Endothelial cell (in vitro differentiated cells): Measurements from ENCODE around the gene DHDDS. TPM values are rescaled to one million over a fixed set of nuclear protein-coding genes. Genes with fewer than 3 reads are reported as not detected.
A peak's percentile ranks its signal among the peaks of the same experiment; 100 is the strongest.

Experiments
- DNase-seq: peaks from one replicate; pipeline ENCODE4 v3.0.0; 2021; ENCODE audit warnings: low spot score
- H3K27ac Mint-ChIP-seq: one replicate; pipeline ENCODE4 v1.8.0; 2021; ENCODE audit warnings: mixed read lengths, inconsistent platforms; ENCODE audit not compliant: unreplicated experiment
- H3K27me3 Mint-ChIP-seq: one replicate; pipeline ENCODE4 v1.8.0; 2021; ENCODE audit warnings: mild to moderate bottlenecking, moderate library complexity, mixed read lengths, inconsistent platforms; ENCODE audit not compliant: unreplicated experiment
- H3K36me3 Mint-ChIP-seq: one replicate; pipeline ENCODE4 v1.8.0; 2021; ENCODE audit warnings: mild to moderate bottlenecking, low read depth, mixed read lengths, inconsistent platforms; ENCODE audit not compliant: unreplicated experiment
- H3K4me1 Mint-ChIP-seq: one replicate; pipeline ENCODE4 v1.8.0; 2021; ENCODE audit warnings: mild to moderate bottlenecking, mixed read lengths, inconsistent platforms; ENCODE audit not compliant: unreplicated experiment
- H3K4me3 Mint-ChIP-seq: one replicate; pipeline ENCODE4 v1.8.0; 2021; ENCODE audit warnings: mild to moderate bottlenecking, mixed read lengths, inconsistent platforms; ENCODE audit not compliant: unreplicated experiment
- H3K9me3 Mint-ChIP-seq: one replicate; pipeline ENCODE4 v1.8.0; 2021; ENCODE audit warnings: mixed read lengths, inconsistent platforms; ENCODE audit not compliant: unreplicated experiment
- total RNA-seq: library from RNA; stranded (reverse); fragmentation: NEBNext Ultra II Directional; extraction: Animal tissue kit (Norgen Biotek cat#: 25700); gene quantifications from one replicate; pipeline ENCODE4 v1.2.1, GENCODE V29; 2021; ENCODE audit not compliant: unreplicated experiment
- TF ChIP-seq, protein P1 (sequence below): fragments of 200-600 bp; sonication (generic); IDR thresholded peaks from one replicate; pipeline ENCODE4 v1.5.0; 2021; ENCODE audit warnings: antibody characterized with exemption; ENCODE audit not compliant: unreplicated experiment

DHDDS gene
- total RNA-seq, 1 donor from 2014 or later = 63.5 TPM

DNA sequence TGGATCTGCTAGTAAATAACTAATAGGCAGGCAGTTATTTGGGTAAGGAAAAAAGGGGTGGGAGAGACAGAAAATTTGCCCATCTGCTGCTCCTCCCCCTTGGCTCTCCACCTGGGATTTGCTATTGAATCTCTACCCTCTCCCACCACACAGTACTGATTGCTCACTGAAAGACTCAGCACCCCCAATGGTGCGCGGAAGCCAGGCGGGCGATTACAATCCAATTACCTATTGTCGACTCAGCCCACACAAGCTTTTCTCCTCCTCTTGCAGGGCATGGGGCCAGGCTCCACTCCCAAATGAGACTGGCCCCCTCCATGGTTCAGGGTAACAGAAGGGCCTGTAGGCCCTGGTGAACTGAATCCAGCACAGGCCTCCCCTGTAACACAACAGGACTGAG lies 37.4 kb downstream of the DHDDS start:
- TF ChIP-seq, protein P1, sequence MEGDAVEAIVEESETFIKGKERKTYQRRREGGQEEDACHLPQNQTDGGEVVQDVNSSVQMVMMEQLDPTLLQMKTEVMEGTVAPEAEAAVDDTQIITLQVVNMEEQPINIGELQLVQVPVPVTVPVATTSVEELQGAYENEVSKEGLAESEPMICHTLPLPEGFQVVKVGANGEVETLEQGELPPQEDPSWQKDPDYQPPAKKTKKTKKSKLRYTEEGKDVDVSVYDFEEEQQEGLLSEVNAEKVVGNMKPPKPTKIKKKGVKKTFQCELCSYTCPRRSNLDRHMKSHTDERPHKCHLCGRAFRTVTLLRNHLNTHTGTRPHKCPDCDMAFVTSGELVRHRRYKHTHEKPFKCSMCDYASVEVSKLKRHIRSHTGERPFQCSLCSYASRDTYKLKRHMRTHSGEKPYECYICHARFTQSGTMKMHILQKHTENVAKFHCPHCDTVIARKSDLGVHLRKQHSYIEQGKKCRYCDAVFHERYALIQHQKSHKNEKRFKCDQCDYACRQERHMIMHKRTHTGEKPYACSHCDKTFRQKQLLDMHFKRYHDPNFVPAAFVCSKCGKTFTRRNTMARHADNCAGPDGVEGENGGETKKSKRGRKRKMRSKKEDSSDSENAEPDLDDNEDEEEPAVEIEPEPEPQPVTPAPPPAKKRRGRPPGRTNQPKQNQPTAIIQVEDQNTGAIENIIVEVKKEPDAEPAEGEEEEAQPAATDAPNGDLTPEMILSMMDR = no peak
- peak overlapping the region; percentile 42 for H3K4me3 Mint-ChIP-seq
- peaks cover 28% of the 10 kb centered on the region for H3K36me3 Mint-ChIP-seq
- H3K4me1 Mint-ChIP-seq = peaks cover 24% of the 10 kb centered on the region
- DNase-seq = no peak
- H3K27me3 Mint-ChIP-seq = peaks cover 21% of the 10 kb centered on the region
- H3K9me3 Mint-ChIP-seq = no peaks in the 10 kb centered on the region
- no peak overlapping the region for H3K27ac Mint-ChIP-seq

DNA sequence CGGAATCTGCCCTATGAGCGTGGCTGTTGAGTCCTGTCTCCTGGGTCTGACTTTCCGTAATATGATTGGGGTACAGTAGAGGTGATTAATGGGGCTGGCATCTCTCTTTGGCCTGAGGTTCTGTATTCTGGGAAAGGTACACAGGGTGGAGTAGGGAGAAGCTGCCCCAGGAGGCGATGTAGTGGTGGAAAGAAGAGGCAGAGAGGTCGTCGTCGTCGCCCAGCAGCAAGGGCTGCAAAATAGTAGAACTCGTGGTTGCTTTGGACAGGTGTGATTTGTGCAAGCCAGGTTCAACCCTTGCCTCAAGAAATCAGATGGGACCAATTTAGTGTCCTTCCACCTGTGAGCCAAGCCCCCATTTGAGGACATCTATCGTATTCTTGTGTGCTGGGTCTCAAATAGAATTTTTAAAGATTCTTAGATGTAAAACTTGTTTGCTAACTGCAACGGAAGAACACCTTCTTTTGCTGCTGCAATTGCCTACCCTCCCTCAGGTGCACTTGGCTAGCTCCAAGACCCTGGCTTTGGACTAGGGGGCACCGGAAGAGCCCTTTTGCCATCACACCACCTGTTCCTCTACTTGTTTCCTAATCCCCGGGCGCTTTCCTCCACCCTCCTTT lies 38.9 kb downstream of the DHDDS start:
- TF ChIP-seq, protein P1 = no peak
- Mint-ChIP-seq H3K4me1 (peaks cover 24% of the 10 kb centered on the region), H3K27ac (peak overlapping the region; percentile 90)

DNA sequence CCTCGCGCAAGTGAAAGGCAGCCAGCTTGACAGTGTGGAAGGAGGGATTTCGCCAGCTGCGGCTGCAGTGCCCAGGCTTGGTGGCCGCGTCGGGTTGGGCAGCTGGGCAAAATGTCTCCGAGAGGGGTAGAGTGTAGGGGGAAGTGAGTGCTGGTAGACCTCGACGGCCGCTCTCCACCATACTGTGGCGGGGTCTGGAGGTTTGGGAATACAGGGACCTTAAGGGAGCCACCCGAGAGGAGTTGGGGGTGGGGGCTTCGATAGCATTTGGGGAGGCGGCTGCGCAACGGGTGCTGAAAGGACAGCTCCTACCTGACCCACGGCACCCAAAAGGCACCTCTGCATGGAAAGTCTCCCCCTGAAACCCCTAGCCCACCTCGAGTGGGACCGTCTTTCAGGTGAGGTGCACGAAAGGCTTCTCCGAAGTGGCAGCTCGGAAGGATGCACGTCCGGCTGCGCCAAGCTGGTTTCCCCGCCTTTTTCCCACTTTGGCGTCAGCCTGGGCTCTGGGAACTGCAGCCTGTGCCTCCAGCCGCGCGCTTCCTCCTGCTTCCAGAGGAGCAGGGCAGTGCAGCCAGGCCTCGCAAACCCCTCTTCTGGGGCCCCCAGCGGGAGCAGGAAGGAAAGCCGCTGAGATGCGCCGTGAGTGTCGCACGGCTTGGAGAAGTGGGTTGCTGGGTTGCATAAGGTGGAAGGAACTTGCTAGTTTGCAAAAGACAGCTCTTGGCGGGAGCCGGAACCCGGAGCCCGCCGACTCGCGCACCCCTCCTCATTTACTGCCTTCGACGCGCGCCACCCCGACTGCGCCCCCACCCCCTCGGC lies 39.6 kb downstream of the DHDDS start:
- TF ChIP-seq, protein P1 = no peak
- peak overlapping the region; percentile 92 for H3K4me3 Mint-ChIP-seq
- H3K27ac Mint-ChIP-seq = peak overlapping the region; percentile 93
- no peaks in the 10 kb centered on the region for H3K9me3 Mint-ChIP-seq
- H3K4me1 Mint-ChIP-seq = peaks cover 24% of the 10 kb centered on the region
- H3K36me3 Mint-ChIP-seq = peaks cover 28% of the 10 kb centered on the region
- peaks cover 16% of the 10 kb centered on the region for H3K27me3 Mint-ChIP-seq
- DNase-seq = peak; percentile 67

More for the DNA sequence above, 38.9 kb downstream of the DHDDS start:
- peaks cover 28% of the 10 kb centered on the region for H3K36me3 Mint-ChIP-seq
- H3K9me3 Mint-ChIP-seq = no peaks in the 10 kb centered on the region
- peaks cover 16% of the 10 kb centered on the region for H3K27me3 Mint-ChIP-seq
- DNase-seq = no peak
- peak overlapping the region; percentile 87 for H3K4me3 Mint-ChIP-seq

- no peaks in the 10 kb centered on the region for H3K9me3 Mint-ChIP-seq
- peak; percentile 75 for DNase-seq
- H3K4me1 Mint-ChIP-seq = peaks cover 24% of the 10 kb centered on the region
- peaks cover 17% of the 10 kb centered on the region for H3K27me3 Mint-ChIP-seq
- TF ChIP-seq, protein P1 = no peak
- peaks cover 23% of the 10 kb centered on the region for H3K36me3 Mint-ChIP-seq
- peak within 1 kb of the TSS; percentile 92 for H3K4me3 Mint-ChIP-seq
- peak within 1 kb of the TSS; percentile 93 for H3K27ac Mint-ChIP-seq
Measured at GRCh38 chr1:26472320-26472900, 40.3 kb downstream of the DHDDS start, which contains the start of gene HMGN2. Gene HMGN2 (plus strand): TSS chr1:26472440. CDS start chr1:26472613, 173 bp downstream.
